Gastrocnemius medialis (tissue), 4 donors: ENCODE measurements around the gene COPS8.

Experiments
- POLR2A ChIP-seq, 2 donors: fragments of 450-650 bp; IDR thresholded peaks; one replicate each; pipeline ENCODE4 v1.6.1; 2017; ENCODE audit warnings: antibody characterized with exemption in 2 of 2, mild to moderate bottlenecking in 2 of 2, moderate library complexity in 2 of 2
- TF ChIP-seq, protein P1 (sequence below), 5 experiments: fragments of 450-650 bp in 3 of 5; fragments of 200-600 bp in 2 of 5; sonication (generic) in 2 of 5; IDR thresholded peaks in 4 of 5; conservative IDR thresholded peaks in 1 of 5; 1 replicate in 4 of 5; 2 replicates in 1 of 5; pipeline ENCODE4 v1.5.1; 2016 to 2019; ENCODE audit warnings: antibody characterized with exemption in 5 of 5, mild to moderate bottlenecking in 3 of 5, moderate library complexity in 3 of 5

DNA sequence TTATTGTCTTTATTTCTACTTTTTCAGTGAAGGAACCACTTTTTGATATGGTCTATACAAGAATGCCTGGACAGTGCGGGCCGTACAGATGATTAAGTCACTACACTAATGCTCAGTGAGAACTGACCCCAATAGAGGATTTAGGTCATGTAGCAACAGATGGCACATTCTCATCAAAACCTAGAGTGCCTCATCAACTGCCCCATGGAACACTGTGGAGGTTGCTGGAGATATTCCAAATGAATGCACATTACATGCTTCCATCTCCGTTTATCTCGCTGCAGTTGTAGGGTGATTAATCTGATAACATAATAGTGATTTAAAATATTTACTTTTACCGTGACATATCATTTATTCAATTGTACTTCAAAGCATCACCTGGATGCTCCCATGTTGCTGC lies 41.8 kb upstream of the COPS8 start:
- TF ChIP-seq, protein P1, sequence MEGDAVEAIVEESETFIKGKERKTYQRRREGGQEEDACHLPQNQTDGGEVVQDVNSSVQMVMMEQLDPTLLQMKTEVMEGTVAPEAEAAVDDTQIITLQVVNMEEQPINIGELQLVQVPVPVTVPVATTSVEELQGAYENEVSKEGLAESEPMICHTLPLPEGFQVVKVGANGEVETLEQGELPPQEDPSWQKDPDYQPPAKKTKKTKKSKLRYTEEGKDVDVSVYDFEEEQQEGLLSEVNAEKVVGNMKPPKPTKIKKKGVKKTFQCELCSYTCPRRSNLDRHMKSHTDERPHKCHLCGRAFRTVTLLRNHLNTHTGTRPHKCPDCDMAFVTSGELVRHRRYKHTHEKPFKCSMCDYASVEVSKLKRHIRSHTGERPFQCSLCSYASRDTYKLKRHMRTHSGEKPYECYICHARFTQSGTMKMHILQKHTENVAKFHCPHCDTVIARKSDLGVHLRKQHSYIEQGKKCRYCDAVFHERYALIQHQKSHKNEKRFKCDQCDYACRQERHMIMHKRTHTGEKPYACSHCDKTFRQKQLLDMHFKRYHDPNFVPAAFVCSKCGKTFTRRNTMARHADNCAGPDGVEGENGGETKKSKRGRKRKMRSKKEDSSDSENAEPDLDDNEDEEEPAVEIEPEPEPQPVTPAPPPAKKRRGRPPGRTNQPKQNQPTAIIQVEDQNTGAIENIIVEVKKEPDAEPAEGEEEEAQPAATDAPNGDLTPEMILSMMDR (IDR thresholded peaks at IDR 0.05 in 4 of 5, conservative IDR thresholded peaks at IDR 0.05 in 1 of 5), result no peak
- no peak for TF ChIP-seq POLR2A (IDR thresholded peaks at IDR 0.05)
